ENCODE results near the gene CAMKK1. TPM values are rescaled to one million over a fixed set of nuclear protein-coding genes. Genes with fewer than 3 reads are reported as not detected.
A peak's percentile ranks its signal among the peaks of the same experiment; 100 is the strongest.

CAMKK1 gene
- polyA plus RNA-seq (2011; rRNA removed), result 2.8 and 3.3 TPM in 2 replicates
- polyA minus RNA-seq (2011; rRNA and poly(A)+ RNA removed), result 4.7 and 4.8 TPM in 2 replicates

- Histone ChIP-seq H3K27me3 (ENCODE audit: control insufficient read depth, insufficient read depth, low read length) (no peaks in the 10 kb centered on the region), H3K4me3 (ENCODE audit: low read depth, low read length) (peak within 1 kb of the TSS; percentile 68), H3K27ac (ENCODE audit: low read depth, low read length) (no peak within 1 kb of the TSS), H3K9me3 (ENCODE audit: control insufficient read depth, insufficient read depth, low read length) (no peaks in the 10 kb centered on the region; the same call in 1 of the 2 replicates)
- DNase-seq (ENCODE audit: low read depth, low spot score), result no peak
- ChIA-PET POLR2A (interaction anchor here (0.6 kb wide), 1 partner anchor 37 kb away, joined by 4 read pairs; no protein-coding TSS in a partner anchor), CTCF (no interaction called here)
- TF ChIP-seq CTCF (IDR thresholded peaks at IDR 0.05; ENCODE audit: low read depth, low read length), result no peak
Measured at GRCh38 chr17:3893003-3893719, at the start of gene CAMKK1. Gene CAMKK1 (minus strand): TSS chr17:3893053. CDS start chr17:3885687, 7,366 bp downstream.

GRCh38 chr17:3940965-3941698 is 48.3 kb upstream of the CAMKK1 start:
- no peak overlapping the region for H3K4me3 ChIP-seq (ENCODE audit: low read depth, low read length)
- no peak for DNase-seq (ENCODE audit: low read depth, low spot score)
- no peak overlapping the region for H3K27ac ChIP-seq (ENCODE audit: low read depth, low read length)
- no peaks in the 10 kb centered on the region; the same call in 1 of the 2 replicates for H3K9me3 ChIP-seq (ENCODE audit: control insufficient read depth, insufficient read depth, low read length)
- POLR2A ChIA-PET, result no interaction called here
- CTCF ChIA-PET, result no interaction called here
- TF ChIP-seq CTCF (IDR thresholded peaks at IDR 0.05; ENCODE audit: low read depth, low read length), result no peak
- H3K27me3 ChIP-seq (ENCODE audit: control insufficient read depth, insufficient read depth, low read length), result no peaks in the 10 kb centered on the region

GRCh38 chr17:3937359-3937758 is 44.5 kb upstream of the CAMKK1 start:
- no peaks in the 10 kb centered on the region; the same call in 1 of the 2 replicates for H3K9me3 ChIP-seq (ENCODE audit: control insufficient read depth, insufficient read depth, low read length)
- no peak for TF ChIP-seq CTCF (IDR thresholded peaks at IDR 0.05; ENCODE audit: low read depth, low read length)
- no peak for DNase-seq (ENCODE audit: low read depth, low spot score)
- no peaks in the 10 kb centered on the region for H3K27me3 ChIP-seq (ENCODE audit: control insufficient read depth, insufficient read depth, low read length)
- H3K27ac ChIP-seq (ENCODE audit: low read depth, low read length), result no peak overlapping the region
- H3K4me3 ChIP-seq (ENCODE audit: low read depth, low read length), result no peak overlapping the region
- CTCF ChIA-PET, result no interaction called here
- POLR2A ChIA-PET, result no interaction called here

GRCh38 chr17:3935825-3936355 is 43.0 kb upstream of the CAMKK1 start:
- no peaks in the 10 kb centered on the region; the same call in 1 of the 2 replicates for H3K9me3 ChIP-seq (ENCODE audit: control insufficient read depth, insufficient read depth, low read length)
- DNase-seq (ENCODE audit: low read depth, low spot score), result peak; percentile 32
- no peaks in the 10 kb centered on the region for H3K27me3 ChIP-seq (ENCODE audit: control insufficient read depth, insufficient read depth, low read length)
- no peak for TF ChIP-seq CTCF (IDR thresholded peaks at IDR 0.05; ENCODE audit: low read depth, low read length)
- POLR2A ChIA-PET, result interaction anchor here (0.7 kb wide), 1 partner anchor 73 kb away, joined by 3 read pairs; no protein-coding TSS in a partner anchor
- no peak overlapping the region for H3K4me3 ChIP-seq (ENCODE audit: low read depth, low read length)
- CTCF ChIA-PET, result interaction anchor here (0.6 to 2.4 kb wide), 4 partner anchors 45 to 257 kb away, joined by 3 to 22 read pairs (median 4); no protein-coding TSS in a partner anchor
- no peak overlapping the region for H3K27ac ChIP-seq (ENCODE audit: low read depth, low read length)

All from AG04450 (cell line).